Activated T-cell treated with anti-CD3 and anti-CD28 coated beads, Interleukin-2, amount 50 U/mL, for 48 hours (primary cell): ENCODE measurements around the gene KDM6A.
"Not testable (repeated sequence)": the region's sequence is repeated elsewhere in the genome, so short reads cannot be mapped to it uniquely, and the experiment has no call there.

Source experiments
- DNase-seq, 2 experiments: peaks; one replicate each; pipeline ENCODE4 v3.0.0-alpha.2; 2020

Gene KDM6A

DNA sequence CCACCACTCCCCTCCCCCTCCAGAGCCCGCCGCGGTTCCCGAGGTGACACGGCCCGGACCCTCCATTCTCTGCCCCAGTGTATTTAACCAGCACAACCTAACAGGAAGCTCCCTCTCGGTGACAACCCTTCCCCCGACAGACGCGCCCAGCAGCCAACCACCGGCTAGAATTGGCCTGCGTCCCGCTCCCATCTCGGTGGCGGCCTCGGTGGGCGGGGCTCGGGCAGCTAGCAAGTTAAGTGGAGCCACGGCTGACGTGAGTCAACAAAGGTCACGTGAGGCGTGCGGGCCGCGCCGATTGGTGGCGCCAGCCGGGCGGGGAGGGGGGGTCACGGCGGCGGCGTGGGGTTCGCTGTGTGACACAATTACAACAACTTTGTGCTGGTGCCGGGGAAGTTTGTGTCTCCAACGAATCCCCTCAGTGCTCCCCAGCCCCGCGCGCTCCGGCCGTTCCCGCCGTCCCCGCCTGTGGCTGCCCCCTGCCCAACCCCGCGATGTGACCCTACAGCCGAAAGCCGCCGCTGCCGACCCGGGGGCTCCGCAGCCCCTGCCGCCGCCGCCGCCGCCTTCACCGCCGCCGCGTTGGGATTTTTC is at the start of gene KDM6A:
Gene KDM6A (plus strand): TSS at position 368 of the 594 bp plus-strand sequence. CDS start 364 bp downstream, outside the sequence.
- peak; percentile 99 to 100 for DNase-seq

DNA sequence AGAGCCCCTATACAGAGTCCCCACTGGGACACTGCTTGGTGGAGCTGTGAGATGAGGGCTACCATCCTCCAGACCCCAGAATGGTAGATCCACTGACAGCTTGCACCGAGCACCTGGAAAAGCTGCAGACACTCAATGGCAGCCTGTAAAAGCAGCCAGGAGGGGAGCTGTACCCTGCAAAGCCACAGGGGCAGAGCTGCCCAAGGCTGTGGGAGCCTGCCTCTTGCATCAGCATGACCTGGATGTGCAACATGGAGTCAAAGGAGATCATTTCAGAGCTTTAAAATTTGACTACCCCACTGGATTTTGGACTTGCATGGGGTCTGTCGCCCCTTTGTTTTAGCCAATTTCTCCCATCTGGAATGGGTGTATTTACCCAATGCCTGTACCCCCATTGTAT is 49.8 kb upstream of the KDM6A start:
- not testable (repeated sequence) for DNase-seq

DNA sequence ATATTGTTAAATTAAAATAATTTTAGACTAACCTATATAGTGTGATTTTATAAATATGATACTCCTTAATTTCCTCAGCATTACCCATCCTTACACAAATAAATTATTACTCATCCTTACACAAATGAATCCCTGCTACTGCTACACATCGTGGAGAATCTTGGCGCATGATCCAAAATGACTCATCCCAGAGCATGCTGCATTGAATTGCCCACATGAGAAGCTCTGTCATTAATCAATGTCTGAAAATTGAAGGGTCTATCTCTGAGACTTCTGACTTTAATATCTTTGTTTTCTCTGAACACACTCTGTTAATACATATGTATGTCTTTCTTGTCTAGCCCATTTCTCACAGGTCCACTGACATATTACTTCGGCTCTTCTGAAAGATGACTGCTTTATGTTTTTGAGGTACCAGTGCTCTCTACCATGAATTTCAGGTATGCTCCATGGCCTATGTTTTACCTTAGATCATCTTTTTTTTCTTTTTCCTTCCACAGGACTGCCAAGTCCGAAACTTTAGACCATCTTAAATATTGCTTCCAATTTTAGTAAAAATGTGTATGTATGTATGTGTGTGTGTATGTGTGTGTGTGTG is 44.9 kb upstream of the KDM6A start:
- DNase-seq, result no peak

DNA sequence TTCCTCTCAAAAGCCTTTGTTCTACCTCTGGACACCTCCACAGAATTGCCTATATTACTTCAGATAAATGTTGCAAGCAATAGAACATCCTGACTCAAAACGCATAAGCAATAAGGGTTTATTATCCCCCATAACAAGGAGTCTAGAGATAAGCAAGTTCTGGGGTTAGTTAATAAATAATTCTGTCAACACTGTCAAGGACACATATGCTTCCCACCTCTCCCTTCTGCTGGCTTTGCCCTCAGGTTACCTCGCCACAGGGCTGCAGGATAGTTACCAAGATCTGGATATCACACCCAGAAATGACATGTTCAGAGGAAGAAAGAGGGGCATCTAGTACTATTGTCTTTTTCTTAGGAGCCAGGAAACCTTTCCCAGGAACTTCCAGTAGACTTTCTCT is 43.2 kb upstream of the KDM6A start:
- no peak for DNase-seq

DNA sequence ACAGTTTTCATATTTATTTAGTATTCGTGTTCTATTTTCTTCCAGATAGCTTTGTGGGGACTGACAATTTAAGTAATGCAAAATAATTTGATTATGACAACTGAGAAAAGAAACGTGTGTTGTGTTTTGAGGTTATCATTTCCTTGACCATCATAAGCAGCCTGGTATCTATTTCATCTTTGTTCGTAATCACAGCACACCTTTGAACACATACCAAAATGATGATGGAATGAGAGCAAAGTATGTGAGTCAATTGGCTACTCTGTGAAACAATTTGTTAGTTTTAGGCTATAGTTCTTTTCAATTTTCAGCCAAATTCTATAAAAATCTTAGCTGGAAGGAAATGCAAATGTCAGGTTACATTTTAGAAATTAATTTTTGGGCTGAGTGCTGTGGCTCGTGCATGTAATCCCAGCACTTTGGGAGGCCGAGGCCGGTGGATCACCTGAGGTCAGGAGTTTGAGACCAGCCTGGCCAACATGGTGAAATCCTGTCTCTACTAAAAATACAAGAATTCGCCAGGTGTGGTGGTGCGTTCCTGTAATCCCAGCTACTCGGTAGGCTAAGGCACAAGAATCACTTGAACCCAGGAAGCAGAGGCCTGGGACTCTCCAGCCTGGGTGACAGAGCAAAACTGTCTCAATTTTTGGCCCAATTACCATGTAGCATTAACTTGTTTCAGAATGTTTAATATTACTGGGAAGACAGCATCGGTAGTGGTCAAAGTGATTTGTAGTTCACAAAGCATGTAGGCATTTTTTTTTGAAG is 30.3 kb upstream of the KDM6A start:
- DNase-seq, result no peak

DNA sequence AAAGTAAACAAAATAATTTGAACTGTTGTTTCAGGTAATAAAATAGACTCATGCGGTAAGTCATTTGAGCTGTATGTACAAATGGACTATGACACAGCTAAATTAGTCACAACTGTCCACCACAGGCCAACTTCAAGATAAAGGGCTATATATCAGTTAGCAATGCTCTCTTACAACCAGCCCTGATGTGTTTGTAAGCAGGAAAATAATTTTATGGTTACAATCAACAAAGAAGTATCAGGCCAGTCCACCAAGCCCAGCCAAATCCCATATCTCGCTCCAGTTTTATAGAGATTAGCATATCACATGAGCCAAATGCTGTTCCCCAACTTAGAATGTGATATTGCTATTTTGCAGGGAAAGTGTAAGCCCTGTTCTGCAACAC is 29.7 kb upstream of the KDM6A start:
- no peak for DNase-seq

DNA sequence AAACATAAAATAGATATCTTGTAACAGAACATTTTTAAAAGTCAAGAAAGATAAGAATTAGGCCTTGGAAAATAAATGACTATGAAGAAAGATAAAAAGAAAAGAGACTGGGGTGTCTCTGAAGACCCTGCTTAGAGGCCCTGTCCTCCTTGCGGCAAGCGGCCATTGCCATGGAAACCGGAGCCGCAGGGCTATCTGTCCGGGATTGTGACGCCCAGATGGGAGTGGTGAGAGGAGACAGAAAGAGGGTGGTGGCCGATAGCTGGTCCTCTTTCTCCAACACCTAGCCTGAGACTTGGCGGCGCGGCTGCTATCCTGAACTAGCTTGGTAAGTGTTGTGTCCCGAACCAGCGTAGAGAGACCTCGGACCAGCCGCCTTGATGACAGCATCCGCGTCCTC is 29.2 kb upstream of the KDM6A start, which contains the start of gene DUSP21:
Gene DUSP21 (plus strand): TSS at position 269 of the 400 bp plus-strand sequence. CDS start 112 bp downstream, at position 381.
- DNase-seq, result no peak

DNA sequence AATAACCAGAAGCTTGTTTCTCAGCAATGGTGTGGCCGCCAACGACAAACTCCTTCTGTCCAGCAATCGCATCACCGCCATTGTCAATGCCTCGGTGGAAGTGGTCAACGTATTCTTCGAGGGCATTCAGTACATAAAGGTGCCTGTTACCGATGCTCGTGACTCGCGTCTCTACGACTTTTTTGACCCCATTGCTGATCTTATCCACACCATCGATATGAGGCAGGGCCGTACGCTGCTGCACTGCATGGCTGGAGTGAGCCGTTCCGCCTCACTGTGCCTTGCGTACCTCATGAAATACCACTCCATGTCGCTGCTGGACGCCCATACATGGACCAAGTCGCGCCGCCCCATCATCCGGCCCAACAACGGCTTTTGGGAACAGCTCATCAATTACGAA is 28.8 kb upstream of the KDM6A start:
- DNase-seq, result no peak

DNA sequence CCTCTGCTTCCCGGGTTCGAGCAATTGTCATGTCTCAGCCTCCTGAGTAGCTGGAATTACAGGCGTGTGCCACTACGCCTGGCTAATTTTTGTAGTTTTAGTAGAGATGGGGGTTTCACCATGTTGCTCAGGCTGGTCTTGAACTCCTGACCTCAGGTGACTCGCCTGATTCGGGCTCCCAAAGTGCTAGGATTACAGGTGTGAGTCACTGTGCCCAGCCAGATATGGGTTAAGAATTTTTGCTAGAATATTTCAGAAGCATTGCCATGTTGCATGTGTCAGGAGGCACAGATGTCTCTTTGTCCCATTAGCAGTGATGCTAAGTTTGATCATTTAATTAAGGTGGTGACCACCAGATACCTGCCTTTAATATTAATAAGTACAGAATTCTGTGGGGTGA is 22.1 kb upstream of the KDM6A start:
- DNase-seq, result not testable (repeated sequence)

DNA sequence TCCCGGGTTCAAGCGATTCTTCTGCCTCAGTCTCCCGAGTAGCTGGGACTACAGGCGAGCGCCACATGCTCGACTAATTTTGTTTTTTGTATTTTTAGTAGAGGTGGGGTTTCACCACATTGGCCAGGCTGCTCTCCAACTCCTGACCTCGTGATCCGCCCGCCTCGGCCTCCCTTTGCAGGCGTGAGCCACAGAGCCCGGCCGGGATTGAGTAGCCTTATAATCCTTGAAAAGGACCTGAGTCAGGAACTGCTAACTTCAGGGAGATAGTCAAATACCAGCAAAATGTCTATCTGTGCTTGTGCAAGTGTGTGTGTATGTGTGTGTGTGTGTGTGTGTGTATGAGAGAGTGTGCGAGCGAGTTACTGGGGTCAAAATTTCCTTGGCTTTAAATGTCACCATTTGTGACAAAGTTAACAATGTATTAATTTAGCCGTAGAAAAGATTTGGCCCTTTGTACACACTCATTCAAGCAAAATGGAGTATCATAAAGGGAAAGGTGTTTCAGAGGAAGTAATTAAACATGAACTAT is 1.8 kb upstream of the KDM6A start:
- no peak for DNase-seq

DNA sequence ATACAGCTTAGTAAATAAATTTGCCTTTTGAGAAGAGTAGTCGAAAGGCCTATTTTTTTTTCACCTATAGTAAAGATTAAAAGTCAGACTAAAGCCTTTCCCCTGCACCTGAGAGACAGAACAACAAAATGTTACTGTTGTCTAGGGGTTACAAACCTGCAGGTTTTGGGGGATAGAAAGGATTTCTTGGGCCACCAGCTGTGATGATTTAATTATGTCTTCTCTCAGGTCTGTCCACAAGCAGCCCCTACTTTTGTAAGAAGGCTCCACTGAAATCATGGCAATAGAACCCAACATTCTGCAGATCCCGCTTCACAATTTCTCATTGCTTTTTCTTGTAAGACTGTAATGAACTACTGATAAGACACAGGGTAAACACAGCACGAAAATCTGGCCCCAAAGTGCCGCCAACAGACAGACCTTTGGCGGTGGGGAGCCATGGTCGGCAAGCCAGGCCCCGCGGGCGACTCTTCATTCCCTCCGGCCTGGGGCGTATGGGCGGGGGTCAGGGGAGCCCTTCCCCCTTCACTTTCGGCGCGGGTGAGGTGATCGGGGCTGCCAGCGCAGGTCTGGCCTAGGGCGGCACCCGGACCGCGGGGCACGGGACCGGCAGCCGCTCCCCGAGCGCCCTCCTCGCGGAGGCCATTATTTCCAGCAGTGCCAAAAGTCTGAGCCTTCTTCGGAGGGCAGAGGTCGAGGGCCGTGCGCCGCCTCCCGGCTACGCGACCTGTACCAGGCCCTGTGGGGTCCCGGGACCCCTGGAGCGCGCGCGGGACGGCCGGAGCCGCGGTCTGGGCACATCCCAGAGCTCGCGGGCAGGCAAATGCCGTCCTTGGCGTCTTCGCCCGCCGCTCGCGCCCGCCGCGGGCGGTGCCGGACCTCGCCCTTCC is 812 bp upstream of the KDM6A start:
- DNase-seq, result peak in 1 of 2 experiments; percentile 63

DNA sequence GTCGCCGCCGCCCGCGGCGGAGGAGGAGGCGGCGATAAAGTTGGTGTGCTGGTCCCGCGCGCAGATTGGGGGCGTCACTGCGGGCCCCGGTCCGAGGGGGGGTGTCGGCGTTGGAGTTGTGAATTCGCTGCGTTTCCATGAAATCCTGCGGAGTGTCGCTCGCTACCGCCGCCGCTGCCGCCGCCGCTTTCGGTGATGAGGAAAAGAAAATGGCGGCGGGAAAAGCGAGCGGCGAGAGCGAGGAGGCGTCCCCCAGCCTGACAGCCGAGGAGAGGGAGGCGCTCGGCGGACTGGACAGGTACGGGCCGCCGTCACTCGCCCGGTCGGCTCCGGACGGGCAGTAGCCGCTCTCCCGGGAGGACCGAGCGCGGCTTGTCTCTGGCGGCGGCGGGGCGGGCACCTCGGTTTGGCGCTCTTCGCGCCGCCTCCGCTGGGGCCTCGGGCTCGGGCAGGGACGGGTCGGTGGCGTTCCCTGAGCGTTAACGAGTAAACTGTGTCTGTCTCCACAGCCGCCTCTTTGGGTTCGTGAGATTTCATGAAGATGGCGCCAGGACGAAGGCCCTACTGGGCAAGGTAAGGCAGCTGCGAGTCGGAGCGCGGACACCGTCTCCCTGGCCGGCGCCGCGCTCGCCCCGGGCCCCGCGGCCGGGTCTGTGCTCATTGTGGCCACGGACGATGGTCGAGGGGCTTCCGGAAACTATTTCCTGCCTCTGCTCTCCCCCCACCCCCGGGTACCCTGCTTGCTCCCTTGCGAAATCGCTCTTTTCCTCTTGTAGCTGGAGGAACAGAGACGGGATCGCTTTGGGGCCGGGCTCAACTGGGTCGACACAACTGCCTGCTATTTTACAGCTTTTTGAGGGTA is 658 bp downstream of the KDM6A start:
- DNase-seq, result peak; percentile 71 to 76

DNA sequence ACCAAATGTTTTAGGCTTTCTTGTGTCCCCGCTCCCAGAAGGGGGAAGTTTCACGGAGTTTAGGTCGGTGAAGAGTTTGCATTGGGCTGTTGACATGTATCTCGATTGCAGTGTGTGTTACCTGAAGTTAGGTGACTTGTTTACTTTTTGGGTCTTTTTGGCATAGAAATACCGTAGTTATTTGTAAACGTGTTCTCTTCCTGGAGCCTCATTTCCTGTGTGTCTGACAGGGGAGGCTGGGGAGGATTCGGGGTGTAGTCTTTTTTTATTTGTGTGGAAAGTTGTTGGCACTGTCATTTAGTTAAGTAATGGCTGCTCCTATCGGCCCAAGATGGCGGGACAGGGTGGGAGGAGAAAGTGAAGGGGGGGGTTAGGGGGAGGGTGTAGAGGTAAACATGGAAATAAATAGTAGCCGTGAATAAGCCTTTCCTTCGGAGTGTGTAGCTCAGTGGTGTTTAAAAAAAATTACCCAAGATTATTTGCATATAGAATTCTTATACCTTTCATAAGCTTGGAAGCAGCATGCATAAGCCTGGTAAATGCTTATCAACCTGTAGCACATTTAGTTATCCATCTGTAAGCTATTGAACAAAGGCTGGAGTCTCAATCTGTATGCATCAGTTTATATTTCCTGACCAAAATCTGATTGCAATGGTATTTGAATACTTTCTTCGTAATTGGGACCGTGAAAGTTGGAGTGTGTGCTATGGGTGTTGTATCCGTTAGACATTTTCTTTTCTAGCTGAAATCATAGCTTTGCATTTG is 1.6 kb downstream of the KDM6A start:
- peak; percentile 63 to 64 for DNase-seq

DNA sequence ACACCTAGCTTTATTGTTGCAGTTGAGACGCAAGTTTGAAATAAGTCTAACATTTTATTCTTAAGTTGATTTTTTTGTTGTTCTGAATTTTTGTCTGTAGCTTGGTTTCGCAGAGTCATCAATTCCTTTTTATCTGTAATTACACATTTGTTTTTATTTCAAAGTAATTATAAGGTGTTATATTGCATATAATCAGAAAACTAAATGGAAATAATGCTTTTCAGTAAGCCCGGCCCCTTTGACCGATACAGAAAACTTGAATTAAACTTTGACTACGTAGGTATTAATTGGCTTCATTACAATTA is 2.1 kb downstream of the KDM6A start:
- no peak for DNase-seq

DNA sequence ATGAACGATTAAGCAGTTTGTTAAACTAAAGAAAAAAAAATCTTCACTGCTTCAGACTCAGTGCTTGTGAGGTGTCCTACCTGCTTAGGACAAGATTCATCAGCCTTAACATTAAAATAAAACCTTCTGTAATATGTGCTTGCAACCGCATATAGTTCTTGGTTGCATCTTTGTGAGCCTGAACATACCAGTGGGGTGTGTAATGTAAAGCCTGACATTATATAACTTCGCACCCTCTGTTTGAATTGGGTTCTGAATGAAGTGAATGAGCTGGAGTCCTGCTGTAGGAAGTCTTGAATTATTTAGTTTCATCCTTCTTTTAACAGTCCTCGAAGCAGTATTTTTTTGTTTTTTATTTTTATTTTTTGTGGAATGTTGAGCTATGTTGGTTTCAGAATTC is 3.1 kb downstream of the KDM6A start:
- DNase-seq, result no peak

DNA sequence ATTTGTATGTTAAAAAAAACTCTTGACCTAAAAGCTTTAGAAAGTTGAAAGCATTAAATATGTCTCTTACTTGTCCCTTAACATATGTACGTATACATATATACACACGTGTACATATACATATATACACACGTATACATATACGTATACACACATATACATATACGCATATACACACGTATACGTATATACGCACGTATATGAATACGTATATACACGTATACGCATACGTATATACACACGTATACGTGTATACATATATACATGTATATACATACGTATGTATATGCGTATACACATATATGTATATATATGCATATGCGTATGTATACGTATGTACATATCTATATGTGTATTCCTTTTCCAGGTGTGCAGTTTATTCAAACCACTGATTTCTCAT is 3.8 kb downstream of the KDM6A start:
- DNase-seq, result no peak

DNA sequence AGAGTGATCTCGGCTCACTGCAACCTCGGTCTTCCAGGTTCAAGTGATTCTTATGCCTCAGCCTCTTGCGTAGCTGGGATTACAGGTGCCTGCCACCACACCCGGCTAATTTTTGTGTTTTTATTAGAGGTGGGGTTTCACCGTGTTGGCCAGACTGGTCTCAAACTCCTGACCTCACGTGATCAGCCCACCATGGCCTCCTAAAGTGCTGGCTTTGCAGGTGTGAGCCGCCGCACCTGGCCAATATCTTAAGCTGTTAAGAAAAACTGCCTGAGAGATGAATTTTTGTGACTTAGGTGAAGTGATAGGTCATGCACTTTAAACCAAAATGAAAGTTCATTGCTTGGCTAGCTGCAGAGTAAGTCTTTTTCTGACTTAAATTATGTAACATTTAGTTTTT is 5.8 kb downstream of the KDM6A start:
- DNase-seq, result no peak

DNA sequence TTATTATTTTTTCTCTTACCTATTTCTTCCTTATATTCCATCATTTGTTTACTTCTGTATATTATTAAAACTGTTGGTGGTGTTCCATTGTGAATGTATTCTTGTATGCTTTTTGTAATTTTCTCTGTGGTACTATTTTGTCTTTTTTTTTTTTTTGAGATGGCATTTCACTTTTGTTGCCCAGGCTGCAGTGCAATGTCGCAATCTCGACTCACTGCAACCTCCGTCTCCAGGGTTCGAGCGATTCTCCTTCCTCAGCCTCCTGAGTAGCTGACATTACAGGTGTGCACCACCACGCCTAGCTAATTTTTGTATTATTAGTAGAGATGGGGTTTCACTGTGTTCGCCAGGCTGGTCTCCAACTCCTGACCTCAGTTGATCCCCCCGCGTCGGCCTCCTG is 8.6 kb downstream of the KDM6A start:
- no peak for DNase-seq

DNA sequence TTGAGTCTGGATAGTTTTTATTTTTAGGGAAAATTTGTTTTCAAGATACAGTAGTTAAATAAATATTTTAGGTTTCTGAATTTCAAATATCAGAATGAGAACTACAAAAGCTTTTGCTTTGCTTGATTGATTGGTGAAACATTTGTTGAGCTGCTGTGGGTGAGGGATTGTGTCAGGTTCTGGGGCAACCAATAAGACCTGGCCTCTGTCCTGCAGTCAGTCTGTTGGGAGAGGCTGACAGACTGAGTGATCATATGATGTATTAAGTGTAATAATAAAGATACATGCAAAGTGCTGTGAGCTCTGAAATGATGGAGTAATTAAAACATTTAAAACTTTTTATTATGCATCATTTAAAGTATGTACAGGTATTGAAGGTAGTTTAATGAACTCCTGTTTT is 9.6 kb downstream of the KDM6A start:
- no peak for DNase-seq

DNA sequence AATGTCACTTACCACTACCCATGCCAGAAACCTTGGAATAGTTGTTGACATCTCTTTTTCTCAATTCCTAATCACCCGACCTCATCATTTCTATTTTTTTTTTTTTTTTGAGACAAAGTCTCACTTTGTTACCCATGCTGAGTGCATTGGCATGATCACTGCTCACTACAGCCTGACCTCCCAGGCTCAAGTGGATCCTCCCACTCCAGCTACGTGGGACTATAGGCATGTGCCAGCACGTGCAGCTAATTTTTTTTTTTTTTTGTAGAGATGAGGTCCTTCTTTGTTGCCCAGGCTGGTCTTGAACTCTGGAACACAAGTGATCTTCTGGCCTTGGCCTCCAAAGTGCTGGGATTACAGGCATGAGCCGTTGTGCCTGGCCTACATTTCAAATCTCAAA is 12.0 kb downstream of the KDM6A start:
- DNase-seq, result no peak

DNA sequence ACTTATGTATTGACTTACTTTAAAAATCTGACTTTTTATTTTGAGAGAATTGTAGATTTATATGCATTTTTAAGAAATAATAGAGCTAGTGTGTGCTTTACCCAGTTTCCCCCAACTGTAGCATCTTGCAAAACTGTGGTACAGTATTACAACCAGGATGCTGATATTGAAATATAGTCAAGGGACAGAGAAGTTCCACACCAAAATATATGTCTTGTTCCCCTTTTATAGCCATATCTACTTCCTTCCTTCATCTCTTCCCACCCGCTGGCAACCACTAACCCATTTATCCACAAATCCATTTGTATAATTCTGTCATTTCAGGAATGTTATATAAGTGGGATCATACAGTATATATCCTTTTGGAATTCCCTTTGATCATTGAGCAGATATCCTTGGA is 16.8 kb downstream of the KDM6A start:
- no peak for DNase-seq
